DMS 273 (cell line): ENCODE measurements around the gene RPTOR.
A peak's percentile ranks its signal among the peaks of the same experiment; 100 is the strongest.
"Not testable (repeated sequence)": the region's sequence is repeated elsewhere in the genome, so short reads cannot be mapped to it uniquely, and the experiment has no call there.

ENCODE experiments used
- DNase-seq: peaks from one replicate; lab custom pipeline; 2025; ENCODE audit not compliant: unreplicated experiment; lab: John Stamatoyannopoulos, UW

RPTOR gene

DNA sequence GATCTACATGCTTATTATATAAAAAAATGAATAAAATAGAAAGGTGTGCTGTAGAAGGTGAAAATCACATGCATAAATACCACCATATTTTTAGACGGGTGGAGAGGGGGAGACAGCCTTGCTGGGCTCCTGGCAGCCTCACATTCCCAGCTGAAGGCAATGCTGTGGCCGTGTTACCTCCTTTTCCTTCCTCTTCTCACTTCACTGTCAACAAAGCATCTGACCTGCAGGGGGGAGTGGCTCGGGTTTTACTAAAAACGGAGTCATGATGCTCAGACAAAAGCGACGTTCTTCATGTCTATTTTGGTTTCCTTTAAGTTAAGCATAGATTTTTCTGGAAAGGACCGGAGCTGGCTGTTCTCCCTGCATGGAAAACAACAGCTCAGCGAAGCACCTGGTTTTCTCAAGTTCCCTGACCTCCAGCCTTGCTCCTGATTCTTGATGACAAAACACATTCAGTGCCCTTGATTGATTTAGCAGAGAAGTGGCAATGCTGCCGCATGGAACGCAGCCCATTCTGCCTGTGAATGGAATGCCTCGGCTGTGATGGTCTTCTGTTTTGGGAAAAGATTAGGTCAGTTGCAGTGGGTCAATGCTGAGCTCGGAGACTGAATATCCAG lies 5.5 kb upstream of the RPTOR start:
- DNase-seq: peak; percentile 38

DNA sequence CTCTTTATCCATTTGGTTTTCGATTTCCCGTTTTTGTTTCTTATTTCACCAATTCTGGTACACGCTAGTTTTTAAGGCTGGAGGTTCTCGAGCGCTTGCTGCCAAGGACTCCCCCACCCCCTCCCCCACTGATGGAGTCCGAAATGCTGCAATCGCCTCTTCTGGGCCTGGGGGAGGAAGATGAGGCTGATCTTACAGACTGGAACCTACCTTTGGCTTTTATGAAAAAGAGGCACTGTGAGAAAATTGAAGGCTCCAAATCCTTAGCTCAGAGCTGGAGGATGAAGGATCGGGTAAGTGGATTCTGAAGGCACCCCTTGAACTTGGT lies 825 bp downstream of the RPTOR start:
- DNase-seq: peak; percentile 58

DNA sequence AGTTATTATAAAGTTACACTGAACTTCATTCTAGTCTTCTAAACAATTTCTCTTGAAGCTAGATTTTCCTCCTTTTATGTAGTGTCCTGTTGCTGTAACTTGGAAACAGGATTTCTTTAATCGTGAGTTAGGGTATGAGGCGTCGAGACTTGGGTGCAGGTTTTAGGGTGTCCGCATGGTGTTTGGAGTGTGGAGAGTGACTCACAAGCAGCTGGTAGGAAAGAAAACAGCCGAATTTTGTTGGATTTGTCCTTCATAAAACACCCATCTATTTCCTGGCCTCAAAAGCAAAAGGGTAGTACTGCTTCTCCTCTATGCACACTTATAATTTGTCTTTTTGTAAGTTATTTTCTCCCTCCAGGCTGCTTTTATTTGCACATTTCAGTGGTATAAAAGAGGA lies 1.6 kb downstream of the RPTOR start:
- no peak for DNase-seq

GRCh38 chr17:80552523-80552922 lies 7.9 kb downstream of the RPTOR start:
- DNase-seq: no peak

GRCh38 chr17:80555266-80555665 lies 10.6 kb downstream of the RPTOR start:
- no peak for DNase-seq

DNA sequence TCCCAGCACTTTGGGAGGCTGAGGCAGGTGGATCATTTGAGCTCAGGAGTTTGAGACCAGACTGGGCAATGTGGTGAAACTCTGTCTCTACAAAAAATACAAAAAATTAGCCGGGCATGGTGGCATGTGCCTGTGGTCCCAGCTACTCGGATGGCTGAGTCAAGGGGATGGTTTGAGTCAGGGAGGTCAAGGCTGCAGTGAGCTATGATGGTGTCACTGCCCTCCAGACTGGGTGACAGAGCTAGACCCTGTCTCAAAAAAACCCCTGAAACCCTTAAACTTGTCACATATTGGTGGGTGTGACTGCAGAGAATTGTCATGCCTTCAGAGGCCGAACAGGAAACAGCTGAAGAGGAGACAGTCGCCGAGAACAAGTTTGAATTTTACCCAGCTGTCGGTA lies 13.4 kb downstream of the RPTOR start:
- DNase-seq: no peak

DNA sequence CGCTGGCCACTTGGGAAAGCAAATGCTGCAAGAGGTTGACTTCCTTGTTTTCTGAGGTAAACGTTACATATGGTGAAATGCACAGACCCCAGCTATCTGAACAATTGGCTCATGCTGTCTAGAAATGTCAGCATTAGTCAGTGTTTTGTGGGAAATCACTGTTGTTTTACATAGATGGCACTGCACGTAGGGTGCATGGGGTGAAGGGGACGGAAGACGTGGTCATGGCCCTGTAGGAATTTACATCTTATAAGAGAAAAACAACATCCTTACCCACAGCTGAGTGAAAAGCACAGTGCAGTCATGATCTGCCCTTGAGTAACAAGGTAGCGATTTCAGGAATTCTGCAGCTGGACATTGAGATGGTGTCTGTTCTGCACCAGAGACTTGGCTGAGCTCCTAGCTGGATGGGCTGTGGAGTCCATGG lies 15.2 kb downstream of the RPTOR start:
- DNase-seq: no peak

DNA sequence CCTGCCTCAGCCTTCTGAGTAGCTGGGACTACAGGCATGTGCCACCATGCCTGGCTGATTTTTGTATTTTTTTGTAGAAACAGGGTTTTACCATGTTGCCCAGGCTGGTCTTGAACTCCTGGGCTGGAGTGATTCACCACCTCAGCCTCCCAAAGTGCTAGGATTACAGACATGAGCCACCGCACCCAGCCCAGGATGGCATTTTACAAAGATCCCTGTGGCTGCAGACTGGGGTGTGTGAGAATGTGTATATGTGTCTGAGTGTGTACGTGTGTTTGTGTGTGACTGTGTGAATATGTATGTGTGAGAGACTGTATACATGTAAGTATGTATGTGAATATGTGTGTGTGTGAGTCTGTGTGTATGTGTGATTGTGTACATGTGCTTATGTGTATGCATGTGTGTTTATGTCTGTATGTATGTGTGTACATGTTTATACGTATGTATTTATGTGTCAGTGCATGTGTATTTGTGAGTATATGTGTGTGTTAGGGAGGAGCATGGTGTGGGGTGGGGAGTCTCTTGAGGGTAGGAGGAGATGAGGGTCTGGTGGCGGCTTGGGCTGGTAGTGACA lies 17.0 kb downstream of the RPTOR start:
- DNase-seq: no peak

DNA sequence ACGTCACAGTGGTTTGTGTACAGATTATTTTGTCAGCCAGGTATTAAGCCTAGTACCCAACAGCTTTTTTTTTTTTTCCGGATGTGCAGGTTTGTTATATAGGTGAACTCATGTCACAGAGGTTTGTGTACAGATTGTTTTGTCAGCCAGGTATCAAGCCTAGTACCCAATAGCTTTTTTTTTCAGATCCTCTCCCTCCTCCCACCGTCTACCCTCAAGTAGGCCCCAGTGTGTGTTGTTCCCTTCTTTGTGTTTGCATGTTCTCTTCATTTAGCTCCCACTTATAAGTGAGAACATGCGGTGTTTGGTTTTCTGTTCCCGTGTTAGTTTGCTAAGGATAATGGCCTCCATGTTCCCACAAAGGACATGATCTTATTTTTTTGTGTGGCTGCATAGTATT lies 19.9 kb downstream of the RPTOR start:
- no peak for DNase-seq

- DNase-seq: no peak
Observed at GRCh38 chr17:80565343-80566053, 20.9 kb downstream of the RPTOR start.

DNA sequence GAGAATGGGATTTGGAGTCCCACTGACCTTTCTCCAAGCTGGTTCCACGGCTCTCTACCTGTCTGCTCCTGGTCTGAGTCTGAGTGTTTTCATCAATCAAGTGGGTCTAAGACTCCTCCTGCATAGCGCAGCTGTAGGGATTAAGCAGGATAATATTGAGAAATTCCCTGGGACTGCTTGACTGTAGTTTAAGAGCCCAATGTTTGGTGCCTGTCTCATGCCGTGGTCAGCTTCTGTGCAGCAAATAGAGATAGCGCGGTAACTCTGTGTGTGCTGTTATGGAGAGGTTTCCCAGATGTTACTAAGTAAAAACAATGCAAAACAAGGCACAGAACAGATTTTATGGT lies 21.4 kb downstream of the RPTOR start:
- no peak for DNase-seq

GRCh38 chr17:80568246-80568645 lies 23.6 kb downstream of the RPTOR start:
- no peak for DNase-seq

GRCh38 chr17:80569924-80570323 lies 25.3 kb downstream of the RPTOR start:
- DNase-seq: no peak

- peak; percentile 43 for DNase-seq
Observed at GRCh38 chr17:80573701-80574100, 29.1 kb downstream of the RPTOR start.

DNA sequence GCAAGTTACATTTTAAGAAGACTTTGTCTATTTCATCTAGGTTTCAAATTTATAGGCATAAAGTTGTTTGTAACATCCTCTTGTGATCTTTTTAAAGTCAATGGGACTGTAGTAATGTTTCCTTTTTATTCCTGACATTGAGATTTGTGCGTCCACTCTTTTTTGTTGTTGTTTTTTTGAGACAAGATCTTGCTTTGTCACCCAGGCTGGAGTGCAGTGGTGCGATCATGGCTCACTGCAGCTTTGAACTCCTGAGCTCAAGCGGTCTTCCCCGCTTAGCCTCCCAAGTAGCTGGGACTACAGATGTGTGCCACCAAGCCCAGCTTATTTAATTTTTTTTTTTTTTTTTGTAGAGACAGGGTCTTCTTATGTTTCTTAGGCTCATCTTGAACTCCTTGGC lies 29.9 kb downstream of the RPTOR start:
- no peak for DNase-seq

DNA sequence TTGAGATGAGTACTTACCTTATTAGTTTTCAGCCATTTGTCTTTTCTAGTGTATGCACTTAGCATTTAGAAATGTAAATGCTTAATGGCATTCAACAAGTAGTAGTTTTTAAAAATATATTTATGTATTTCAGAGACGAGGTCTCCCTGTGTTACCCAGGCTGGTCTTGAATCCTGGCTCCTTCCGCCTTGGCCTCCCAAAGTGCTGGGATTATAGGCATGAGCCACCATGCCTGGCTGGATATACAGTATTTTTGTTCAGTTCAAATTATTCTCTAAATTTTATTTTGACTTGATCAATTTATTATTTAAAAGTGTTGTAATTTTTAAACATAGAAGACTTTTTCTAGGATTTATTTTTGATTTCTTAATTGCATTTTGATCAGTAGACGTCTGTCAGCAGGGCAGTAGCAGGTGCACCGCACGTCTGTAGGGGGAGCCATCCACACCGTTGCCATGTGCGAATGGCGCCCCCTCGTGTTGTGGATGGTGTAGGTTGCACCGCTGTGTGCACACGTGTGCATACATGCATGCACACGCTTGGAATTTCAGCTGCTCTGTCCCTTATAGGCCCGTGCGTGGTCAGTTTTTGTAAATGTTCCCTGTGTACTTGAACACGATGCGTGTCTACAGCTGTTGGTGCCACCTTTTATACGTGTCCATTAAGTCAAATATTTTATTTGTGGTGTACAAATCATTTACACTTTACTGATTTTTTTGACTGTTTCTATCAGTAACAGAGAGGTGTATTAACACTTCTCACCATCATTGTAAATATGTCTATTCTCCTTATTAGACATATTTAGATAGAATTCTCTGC lies 30.6 kb downstream of the RPTOR start:
- DNase-seq: peak; percentile 95

GRCh38 chr17:80577876-80578570 lies 33.4 kb downstream of the RPTOR start:
- DNase-seq: no peak

DNA sequence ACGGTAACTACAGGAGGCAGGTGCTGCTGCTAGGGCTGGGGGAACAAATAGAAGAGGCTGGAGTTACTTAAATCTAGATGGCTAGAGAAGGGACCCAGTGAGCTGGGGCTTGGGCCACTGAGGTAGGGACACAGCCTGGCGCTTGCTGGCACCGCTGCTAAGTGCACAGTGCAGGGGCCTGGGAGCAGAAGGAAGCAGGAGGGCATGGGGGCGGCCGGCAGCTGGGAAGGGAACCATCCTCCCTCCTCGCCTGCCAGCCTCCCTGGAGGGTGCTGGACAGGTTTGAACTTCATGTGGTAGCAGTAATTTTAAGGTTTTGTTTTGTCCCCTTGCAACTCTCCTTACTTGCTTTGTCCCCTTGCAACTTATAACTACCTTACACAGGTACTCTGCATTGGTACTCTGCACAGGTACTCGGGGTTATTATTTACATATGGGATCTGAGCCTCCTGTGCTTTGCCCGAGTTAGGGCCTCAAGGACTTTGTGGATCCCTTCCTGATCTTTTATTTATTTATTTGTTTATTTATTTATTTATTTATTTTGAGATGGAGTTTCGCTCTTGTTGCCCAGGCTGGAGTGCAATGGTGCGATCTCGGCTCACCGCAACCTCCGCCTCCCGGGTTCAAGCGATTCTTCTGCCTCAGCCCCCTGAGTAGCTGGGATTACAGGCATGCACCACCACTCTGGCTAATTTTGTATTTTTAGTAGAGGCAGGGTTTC lies 34.2 kb downstream of the RPTOR start:
- not testable (repeated sequence) for DNase-seq

GRCh38 chr17:80582165-80582564 lies 37.5 kb downstream of the RPTOR start:
- no peak for DNase-seq

DNA sequence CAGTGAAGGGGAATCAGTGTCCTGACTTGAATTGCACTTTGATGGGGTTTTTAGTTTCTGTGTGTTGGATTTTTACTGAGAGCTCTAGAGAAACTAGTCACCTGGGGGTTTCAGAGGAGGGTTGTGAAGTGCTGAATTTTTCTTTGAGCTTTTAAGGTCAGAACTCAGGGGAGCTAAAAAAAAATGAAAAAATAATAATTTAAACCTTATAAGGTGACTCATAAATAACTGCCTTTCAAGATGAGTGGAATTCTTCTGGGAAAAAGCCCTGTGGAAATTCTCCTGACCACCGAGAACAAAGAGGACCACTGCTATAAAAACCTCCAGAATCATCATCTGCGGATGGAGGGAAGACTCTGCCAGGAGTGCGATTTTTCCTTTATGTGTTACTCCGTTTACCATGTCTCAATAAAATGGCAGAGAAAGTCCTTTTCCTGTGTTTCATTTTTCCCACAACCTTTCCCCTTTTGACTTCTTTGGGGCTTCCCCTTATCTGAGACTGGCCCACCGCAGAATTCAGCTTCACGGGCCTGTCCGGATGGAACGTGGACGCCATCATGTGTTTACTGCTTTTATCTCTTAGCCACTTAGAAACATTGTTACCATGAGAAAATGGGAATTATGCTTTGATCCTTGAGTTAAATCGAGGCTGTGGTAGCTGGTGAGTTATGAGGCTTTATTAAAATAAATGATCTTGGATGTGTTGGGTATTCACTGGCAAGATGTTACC lies 39.7 kb downstream of the RPTOR start:
- no peak for DNase-seq
